AG09319 (cell line): Measurements from ENCODE around the gene RFPL4AL1.
"Not testable (repeated sequence)": the region's sequence is repeated elsewhere in the genome, so short reads cannot be mapped to it uniquely, and the experiment has no call there.

Source experiments
- DNase-seq: peaks from one replicate; pipeline ENCODE4 v3.0.0-alpha.2; 2010; ENCODE audit warnings: low read depth; ENCODE audit errors: extremely low read depth
- TF ChIP-seq, protein P1 (sequence below): IDR thresholded peaks from 2 replicates; pipeline ENCODE4 v1.5.1; 2011; ENCODE audit warnings: low read depth, mild to moderate bottlenecking, inconsistent platforms, low read length, moderate library complexity

RFPL4AL1 gene

DNA sequence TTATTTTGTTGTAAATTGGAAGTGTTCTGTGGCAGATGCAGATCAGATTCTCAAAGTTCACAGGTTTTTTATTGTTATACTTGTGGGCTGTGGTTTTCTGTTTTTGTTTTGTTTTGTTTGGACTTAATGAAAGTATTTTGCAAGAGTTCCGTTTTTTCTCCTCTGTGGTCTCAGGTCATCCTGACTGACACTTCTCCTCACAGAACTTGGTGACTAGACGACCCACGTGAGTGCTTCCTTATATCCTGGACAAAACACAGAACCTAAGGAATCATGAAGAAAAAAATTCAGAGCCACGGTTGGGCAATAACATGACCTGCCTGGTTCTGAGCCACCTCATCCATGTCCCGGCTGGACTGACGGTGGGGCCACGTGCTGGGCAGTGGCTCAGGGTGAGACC, 2.5 kb upstream of the RFPL4AL1 start:
- DNase-seq, result no peak

DNA sequence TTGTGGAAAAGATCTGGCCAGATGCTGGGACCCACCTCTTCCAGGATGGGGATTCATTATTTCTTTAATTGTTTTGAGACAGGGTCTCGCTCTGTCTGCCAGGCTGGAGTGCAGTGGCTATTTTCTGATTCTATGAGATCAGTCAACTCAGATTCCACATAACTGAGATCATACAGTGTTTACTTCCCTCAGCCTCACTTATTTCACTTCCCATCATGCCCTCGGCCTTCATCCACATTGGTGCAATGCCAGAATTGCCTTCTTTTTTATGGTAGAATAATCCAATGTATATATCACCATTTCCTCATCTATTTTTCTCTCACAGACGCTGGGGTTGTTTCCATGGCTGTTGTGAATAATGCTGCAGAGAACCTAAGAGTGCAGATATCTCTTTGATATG, 714 bp downstream of the RFPL4AL1 start:
- not testable (repeated sequence) for DNase-seq

More for the DNA sequence above, 2.5 kb upstream of the RFPL4AL1 start:
- TF ChIP-seq, protein P1, sequence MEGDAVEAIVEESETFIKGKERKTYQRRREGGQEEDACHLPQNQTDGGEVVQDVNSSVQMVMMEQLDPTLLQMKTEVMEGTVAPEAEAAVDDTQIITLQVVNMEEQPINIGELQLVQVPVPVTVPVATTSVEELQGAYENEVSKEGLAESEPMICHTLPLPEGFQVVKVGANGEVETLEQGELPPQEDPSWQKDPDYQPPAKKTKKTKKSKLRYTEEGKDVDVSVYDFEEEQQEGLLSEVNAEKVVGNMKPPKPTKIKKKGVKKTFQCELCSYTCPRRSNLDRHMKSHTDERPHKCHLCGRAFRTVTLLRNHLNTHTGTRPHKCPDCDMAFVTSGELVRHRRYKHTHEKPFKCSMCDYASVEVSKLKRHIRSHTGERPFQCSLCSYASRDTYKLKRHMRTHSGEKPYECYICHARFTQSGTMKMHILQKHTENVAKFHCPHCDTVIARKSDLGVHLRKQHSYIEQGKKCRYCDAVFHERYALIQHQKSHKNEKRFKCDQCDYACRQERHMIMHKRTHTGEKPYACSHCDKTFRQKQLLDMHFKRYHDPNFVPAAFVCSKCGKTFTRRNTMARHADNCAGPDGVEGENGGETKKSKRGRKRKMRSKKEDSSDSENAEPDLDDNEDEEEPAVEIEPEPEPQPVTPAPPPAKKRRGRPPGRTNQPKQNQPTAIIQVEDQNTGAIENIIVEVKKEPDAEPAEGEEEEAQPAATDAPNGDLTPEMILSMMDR, result no peak

DNA sequence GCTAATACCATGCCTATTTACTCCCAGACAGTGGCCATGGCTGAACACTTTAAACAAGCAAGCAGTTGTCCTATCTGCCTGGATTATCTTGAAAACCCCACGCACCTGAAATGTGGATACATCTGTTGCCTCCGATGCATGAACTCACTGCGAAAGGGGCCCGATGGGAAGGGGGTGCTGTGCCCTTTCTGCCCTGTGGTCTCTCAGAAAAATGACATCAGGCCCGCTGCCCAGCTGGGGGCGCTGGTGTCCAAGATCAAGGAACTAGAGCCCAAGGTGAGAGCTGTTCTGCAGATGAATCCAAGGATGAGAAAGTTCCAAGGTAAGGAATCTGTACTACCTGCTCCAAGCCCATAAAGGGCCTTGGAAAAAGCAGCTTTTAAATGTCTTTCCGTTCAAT, 8.6 kb downstream of the RFPL4AL1 start:
- TF ChIP-seq, protein P1, result no peak
- no peak for DNase-seq

DNA sequence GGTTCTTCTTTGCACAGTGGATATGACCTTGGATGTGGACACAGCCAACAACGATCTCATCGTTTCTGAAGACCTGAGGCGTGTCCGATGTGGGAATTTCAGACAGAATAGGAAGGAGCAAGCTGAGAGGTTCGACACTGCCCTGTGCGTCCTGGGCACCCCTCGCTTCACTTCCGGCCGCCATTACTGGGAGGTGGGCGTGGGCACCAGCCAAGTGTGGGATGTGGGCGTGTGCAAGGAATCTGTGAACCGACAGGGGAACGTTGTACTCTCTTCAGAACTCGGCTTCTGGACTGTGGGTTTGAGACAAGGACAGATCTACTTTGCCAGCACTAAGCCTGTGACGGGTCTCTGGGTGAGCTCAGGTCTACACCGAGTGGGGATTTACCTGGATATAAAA, 9.4 kb downstream of the RFPL4AL1 start:
- TF ChIP-seq, protein P1, result no peak
- DNase-seq, result no peak

DNA sequence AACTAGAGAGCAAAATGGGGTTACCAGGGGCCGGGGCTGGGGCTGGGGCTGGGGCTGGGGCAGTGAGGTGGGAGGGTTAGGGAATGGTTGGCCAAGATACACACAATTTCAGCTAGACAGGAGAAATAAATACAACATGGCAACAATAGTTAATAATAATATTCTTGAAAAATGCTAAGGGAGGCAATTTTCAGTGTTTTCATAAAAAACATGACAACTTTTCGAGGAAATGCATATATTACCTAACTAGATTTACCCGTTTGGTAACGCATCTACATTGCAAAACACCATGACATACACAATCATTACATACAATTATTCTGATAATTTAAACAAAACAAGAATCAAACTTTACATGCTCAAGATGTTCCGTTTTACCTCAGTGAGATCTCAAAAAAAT, 12.2 kb downstream of the RFPL4AL1 start:
- TF ChIP-seq, protein P1, result no peak
- DNase-seq, result no peak

DNA sequence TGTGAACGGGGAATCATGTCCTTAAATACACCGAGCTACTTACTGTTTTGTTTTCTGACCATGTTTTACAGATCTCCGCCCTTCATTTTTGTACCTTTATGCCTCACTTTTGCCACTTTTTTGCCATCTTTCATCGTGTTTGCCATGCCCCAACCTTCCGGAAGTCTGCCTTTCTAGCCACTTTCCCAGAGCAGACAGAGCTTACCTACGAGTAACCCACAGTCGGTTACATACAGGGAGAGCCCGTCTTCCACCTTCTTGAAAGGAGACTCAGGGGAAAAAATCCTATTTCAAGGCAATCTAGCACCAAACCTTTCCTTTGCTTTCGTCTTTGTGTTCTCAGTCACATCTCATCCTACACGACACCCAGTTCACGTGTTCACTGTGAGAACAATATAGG, 26.1 kb downstream of the RFPL4AL1 start:
- TF ChIP-seq, protein P1, result no peak
- no peak for DNase-seq

DNA sequence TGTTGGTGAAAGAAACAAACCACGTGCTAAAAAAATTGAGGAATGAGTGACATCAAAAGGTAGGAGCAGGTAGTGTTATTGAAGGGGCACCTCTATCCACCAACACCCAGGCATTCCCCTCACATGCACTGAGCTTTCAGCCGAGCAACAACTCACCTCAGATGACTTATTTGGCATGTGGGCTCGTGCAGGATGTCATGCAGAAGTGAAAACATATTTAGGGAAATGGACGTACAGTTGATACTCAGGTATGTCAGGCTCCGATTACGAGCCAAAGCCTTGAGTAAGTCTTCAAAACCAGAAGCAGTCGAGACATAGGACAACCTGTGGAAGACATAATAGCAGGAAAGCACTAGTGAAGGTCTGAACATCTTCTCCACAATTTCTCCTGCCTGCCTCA, 32.5 kb downstream of the RFPL4AL1 start:
- no peak for DNase-seq
- TF ChIP-seq, protein P1, result no peak

DNA sequence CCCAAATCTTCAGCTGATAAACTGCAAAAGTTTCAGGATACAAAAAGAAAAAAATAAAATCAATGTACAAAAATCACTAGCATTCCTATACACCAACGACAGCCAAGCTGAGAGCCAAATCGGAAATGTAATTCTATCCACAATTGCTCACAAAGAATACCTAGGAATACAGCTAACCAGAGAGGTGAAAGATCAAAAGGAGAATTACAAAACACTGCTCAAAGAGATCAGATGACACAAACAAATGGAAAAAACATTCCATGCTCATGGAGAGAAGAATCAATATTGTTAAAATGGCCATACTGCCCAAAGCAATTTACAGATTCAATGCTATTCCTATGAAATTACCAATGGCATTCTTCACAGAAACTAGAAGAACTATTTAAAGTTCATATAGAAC, 33.4 kb downstream of the RFPL4AL1 start:
- no peak for DNase-seq
- TF ChIP-seq, protein P1, result no peak
